Ramos (cell line): Measurements from ENCODE around the gene ROS1.
"Not testable (repeated sequence)": the region's sequence is repeated elsewhere in the genome, so short reads cannot be mapped to it uniquely, and the experiment has no call there.

Source experiments
- in situ Hi-C: fragments of 300-500 bp; cut with MboI; formaldehyde crosslinking; loops from one replicate; pipeline ENCODE4 v1.14.3; 2022; ENCODE audit warnings: low sequenced_read_pairs; ENCODE audit not compliant: unreplicated experiment

The ROS1 gene

GRCh38 chr6:117389227-117390057 is 36.3 kb downstream of the ROS1 start:
- in situ Hi-C loops, result no loop called here

DNA sequence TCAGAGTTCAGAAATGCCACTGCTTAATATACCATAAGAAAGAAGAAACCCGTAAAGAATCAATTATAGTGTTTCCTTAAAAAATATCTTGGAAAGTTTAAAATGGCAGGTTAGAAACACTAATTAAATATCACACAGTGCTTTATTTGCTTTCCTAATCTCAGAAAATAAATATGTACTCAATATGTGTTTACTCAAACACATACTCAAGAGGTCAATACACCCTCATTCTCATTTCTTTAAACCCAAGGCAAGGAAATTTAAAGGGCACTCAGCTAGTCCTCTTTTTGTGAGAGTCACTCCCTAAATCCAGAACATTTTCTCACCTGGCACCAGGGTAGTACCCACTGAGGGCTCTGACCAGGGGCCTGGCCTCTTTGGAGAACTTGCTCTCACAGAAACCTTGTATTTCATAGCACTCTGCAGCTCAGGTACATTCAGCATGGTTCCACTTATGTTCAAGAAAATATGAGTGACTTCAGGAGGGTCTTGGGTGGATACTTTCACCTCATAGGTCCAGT is 38.2 kb downstream of the ROS1 start:
- in situ Hi-C loops, result no loop called here

DNA sequence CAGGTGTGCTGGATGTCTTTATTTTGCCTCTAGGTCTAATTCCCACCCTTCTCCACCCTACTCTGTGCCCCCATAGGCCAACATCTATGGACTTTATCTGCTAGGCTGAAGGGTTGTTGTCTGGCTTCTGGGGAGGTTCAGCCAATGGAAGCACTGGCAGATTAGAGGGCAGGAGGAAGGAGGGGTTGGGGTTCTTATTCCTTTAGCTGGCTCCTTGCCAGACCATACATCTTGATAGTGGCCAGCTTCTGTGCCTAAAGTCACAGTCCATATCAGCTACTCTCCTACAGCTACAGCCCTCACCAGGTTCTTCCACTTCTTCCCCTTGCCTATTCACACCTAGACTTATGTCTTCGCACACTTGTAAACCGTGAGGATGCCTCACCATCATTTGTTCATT is 41.1 kb downstream of the ROS1 start:
- in situ Hi-C loops, result no loop called here

DNA sequence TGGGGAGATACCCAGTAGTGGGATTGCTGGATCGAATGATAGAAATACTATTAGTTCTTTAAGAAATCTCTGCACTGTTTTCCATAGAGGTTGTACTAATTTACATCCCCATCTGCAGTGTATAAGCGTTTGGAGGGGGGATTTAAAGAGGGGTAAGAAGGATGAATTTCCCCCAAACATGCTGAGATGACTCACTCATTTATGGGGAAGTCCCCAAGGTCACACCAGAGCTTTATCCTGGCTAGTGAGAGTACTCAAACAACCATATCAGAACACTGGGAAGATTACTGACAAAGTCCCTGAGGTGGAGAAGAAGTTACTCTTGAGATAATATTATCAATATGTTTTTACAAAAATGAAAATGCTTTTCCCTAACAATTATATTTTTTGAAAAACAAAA is 44.0 kb downstream of the ROS1 start:
- in situ Hi-C loops, result no loop called here

- in situ Hi-C loops, result no loop called here
These were observed 45.4 kb downstream of the ROS1 start for GRCh38 chr6:117380298-117380697.

DNA sequence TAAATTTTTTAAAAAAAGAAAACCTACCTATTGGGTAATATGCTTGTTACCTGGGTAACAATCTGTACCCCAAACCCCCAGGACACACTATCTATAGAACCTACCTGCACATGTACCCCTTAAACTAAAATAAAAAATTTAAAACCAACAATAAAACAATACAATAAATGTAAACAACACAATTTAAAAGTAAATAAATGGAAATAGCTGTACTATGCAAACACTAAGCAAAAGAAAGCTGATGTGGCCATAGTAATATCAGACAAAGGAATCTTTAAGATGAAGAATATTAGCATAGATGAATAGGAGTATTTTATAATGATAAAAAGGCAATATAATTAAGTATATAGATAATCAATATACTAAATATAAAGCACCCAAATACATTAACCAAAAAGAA is 50.3 kb downstream of the ROS1 start:
- in situ Hi-C loops, result no loop called here

DNA sequence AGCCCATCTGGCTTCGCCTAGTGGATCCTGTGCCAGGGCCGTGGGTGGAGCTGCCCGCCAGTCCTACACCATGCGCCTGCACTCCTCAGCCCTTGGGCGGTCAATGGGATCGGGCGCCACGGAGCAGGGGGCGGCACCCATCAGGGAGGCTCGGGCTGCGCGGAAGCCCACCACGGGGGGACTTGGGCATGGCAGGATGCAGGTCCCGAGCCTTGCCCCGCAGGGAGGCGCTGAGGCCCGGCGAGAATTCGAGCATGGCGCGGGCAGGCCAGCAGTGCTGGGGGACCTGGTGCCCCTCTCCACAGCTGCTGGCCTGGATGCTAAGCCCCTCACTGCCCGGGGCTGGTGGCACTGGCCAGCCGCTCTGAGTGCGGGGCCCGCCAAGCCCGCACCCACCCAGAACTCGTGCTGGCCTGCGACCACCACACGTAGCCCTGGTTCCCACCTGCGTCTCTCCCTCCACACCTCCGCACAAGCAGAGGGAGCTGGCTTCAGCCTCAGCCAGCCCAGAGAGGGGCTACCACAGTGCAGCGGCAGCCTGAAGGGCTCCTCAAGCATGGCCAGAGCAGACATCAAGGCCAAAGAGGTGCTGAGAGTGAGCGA is 52.4 kb downstream of the ROS1 start:
- in situ Hi-C loops, result no loop called here

DNA sequence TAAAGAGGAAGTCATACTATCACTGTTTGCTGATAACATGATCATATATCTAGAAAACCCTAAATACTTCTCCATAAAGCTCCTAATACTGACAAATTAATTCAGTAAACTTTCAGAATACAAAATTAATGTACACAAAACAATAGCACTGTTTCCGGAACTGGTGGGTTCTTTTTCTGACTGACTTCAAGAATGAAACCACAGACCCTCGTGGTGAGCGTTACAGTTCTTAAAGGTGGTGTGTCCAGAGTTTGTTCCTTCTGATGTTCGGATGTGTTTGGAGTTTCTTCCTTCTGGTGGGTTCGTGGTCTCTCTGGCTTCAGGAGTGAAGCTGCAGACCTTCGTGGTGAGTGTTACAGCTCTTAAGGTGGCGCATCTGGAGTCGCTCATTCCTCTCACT is 53.5 kb downstream of the ROS1 start:
- in situ Hi-C loops, result not testable (repeated sequence)

- in situ Hi-C loops, result no loop called here
These were observed 54.2 kb downstream of the ROS1 start for GRCh38 chr6:117371492-117371891.

GRCh38 chr6:117359581-117359980 is 66.2 kb downstream of the ROS1 start:
- in situ Hi-C loops, result no loop called here

DNA sequence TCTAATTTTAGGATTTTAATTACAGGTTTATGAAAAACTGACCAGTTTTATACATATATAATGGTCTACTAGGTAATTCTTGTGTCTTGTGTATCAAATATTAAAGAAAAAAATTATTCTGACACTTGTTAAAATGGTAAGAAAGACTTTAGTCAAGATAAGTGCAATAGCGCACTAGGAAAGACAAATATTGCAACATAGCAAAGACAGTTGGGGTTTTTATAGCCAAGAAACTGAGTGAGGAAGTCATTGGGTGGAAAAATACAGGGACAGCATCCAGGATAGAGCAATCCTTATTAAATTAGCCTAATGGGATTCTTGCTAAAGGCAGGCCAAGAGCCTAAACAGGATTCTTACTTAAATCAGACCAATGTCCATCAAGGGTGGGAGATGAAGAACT is 71.1 kb downstream of the ROS1 start:
- in situ Hi-C loops, result no loop called here

DNA sequence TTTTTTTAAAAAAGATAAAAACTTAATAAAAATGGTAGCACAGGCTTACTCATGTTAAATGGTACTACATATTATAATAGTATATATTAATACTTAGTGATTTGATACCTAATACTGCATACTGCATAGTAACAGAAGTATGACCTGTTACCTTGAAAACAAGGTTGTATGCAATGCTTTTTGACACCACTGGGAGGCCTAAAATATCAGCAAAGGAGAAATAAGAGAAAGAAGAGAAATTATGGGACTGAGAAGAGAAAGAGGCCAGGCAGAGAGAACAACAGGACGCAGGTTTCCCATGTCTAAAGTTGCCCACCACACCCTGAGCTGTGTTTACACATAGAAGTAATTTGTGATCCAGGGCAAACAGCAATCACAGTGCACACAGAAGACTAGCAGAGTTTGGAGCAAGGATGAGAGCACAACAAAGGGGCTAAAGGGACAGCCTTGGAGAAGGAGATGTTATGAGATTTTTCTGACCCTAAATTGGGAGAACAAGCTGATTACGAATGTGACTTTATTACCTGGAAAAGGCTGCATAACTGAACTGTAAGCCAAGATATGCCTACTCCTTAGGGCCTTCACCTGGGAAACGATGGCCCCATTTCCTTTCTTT is 73.2 kb downstream of the ROS1 start:
- in situ Hi-C loops, result no loop called here

- in situ Hi-C loops, result no loop called here
These were observed 74.2 kb downstream of the ROS1 start for GRCh38 chr6:117351521-117351920.

DNA sequence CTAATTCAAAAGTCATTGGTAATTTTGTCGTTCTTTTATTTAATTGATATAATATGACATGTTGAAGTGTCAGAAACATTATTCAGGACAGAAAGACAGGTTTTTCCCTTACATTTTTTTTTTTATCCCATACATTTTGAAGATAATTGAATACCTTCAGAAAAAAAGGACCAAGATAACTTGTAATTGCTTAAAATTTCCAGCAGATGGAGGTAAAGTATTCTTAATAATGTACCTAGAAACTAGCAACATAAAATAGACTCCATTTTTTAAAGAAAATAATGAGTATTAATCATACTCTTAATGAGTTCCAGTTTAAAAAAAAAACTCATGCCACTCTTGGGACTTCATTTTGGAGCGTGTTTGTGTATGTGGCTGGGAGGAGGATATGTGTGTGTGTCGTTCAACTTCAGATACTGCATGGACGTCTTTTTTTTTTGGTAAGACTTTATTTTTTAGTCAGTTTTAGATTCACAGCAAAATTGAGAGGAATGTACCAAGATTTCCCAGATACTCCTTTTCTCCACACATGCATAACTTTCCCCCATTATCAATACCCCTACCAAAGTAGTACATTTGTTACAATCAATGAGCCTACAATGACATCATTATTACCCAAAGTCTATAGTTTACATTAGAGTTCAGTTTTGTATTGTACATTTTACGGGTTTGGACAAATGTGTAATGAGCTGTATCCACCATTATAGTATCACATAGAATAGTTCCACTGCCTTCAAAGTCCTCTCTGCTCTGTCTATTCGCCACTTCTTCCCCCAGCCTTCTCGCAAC is 79.4 kb downstream of the ROS1 start:
- in situ Hi-C loops, result no loop called here

- in situ Hi-C loops, result no loop called here
These were observed 80.5 kb downstream of the ROS1 start for GRCh38 chr6:117345292-117345610.

DNA sequence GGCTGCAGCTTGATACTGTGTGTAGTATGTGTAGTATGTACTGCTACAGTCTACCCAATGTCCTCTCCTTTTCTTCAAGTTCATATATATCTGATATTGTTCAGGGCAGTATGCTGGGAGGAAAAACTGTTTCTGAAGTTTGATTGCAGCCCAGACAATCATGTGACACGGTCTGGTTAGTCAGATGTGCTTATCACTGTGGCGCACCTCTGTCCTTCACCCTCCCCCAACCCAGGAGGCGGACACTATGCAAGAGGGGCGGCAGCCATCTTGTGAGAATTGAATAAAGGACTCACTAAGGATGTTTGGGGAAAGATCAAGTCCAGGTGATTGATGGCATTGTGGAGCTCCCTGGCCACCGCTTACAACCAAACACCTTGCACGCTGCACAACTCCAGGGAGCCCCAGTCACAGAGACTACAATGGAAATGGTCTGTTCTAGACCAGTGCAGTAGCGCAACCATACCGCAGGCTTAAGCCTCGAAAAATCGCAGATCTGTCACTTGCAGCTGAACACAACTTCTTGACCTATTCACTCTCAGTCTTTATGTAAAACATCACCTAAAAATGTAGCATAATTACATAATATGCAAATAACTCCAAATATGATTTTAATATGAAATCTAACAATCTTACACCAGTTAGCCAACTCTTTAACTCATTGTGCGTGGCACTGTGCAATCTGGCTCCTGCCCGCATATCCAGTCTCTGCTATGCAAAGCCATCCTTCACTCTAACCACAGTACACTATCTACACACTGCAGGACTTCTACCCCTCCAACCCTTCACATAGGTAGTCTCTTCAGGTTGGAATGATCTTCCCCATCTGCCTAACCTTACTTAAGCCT is 81.1 kb downstream of the ROS1 start:
- in situ Hi-C loops, result no loop called here

GRCh38 chr6:117338567-117338966 is 87.2 kb downstream of the ROS1 start:
- in situ Hi-C loops, result no loop called here

- in situ Hi-C loops, result no loop called here
These were observed 95.8 kb downstream of the ROS1 start for GRCh38 chr6:117329926-117330325.

DNA sequence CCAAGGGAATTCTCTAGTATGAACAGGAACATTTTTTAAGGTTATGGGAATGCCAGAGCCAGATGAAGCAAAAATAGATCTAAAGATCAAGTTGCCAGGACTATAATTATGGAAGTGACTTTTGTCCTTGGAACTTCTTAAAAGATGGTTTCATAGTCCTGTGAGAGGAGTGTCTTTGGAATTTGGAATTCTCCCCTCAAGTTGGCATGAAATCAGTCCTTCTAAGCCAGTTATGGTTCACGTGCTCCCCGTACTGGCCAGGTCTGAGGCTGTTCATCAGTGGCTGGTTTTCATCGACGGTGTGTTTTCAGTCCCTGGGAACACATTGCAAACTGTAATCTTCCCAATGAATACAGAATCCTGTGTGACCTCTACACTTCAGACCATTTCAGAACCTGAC is 97.2 kb downstream of the ROS1 start:
- in situ Hi-C loops, result no loop called here

DNA sequence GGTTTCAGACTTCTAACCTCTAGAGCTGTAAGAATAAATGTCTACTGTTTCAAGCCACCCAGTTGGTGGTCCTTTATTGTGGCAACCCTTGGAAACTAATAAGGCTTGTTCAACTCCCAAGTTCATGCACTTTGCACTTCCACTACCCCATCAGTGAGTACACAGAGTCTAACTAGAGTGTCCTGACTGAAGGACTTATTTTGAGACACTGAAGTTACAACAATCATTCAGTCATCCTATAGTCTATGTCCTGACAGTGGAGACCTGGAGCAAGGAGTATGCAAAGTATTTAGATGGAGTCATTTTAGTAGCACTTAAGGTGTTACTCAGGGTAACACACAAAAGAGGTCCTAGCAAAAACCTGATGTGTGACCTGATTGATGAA is 97.7 kb downstream of the ROS1 start:
- in situ Hi-C loops, result no loop called here
